ENCODE measurements around the gene CKAP2L. TPM values are rescaled to one million over a fixed set of nuclear protein-coding genes. Genes with fewer than 3 reads are reported as not detected.

CKAP2L gene
- total RNA-seq, 4 donors from 2014 or later: 1.2 to 11.3 (median 2.0) TPM

DNA sequence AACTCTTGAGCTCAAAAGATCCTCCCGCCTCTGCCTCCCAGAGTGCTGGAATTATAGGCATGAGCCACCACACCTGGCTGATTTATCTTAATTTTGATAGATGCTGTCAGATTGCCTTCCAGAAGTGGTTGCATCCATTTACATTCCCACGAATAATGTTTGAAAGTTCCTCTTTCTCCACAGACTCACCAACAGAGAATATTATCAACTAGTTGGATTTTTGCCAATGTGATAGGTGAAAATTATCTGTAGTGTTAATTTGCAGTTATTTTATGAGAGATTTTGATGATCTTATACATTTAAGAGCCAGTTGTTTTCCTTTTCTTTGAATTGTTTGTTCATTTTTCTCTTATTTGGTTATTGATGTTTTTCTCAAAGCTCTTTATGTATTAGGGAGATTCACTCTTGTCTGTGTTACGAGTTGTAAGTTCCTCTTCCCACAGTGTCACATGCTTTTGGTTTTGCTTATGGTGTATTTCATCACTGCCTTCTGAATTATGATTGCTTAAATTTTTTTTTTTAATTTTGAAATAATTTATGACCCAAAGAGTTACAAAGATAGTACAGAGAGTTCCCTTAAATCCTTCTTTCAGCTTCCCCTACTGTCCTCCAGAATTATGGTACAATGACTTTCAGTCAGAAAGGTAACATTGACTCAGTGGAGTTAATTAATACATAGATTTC lies 64.3 kb downstream of the CKAP2L start:
- 65 to 76% methylated on average over 3 of the region's 3 CpGs for WGBS, 2 donors
- TF ChIP-seq, protein P1, sequence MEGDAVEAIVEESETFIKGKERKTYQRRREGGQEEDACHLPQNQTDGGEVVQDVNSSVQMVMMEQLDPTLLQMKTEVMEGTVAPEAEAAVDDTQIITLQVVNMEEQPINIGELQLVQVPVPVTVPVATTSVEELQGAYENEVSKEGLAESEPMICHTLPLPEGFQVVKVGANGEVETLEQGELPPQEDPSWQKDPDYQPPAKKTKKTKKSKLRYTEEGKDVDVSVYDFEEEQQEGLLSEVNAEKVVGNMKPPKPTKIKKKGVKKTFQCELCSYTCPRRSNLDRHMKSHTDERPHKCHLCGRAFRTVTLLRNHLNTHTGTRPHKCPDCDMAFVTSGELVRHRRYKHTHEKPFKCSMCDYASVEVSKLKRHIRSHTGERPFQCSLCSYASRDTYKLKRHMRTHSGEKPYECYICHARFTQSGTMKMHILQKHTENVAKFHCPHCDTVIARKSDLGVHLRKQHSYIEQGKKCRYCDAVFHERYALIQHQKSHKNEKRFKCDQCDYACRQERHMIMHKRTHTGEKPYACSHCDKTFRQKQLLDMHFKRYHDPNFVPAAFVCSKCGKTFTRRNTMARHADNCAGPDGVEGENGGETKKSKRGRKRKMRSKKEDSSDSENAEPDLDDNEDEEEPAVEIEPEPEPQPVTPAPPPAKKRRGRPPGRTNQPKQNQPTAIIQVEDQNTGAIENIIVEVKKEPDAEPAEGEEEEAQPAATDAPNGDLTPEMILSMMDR (IDR thresholded peaks at IDR 0.05): no peak
- no peak for TF ChIP-seq POLR2A (IDR thresholded peaks at IDR 0.05)
- H3K4me3 ChIP-seq (ENCODE audit: low read depth, poor library complexity, severe bottlenecking): no peak overlapping the region
- DNase-seq (ENCODE audit: low spot score in 2 of 2): no peak
- intact Hi-C loops (cut with DNase I; ENCODE audit: low total_unique reads): no loop called here

DNA sequence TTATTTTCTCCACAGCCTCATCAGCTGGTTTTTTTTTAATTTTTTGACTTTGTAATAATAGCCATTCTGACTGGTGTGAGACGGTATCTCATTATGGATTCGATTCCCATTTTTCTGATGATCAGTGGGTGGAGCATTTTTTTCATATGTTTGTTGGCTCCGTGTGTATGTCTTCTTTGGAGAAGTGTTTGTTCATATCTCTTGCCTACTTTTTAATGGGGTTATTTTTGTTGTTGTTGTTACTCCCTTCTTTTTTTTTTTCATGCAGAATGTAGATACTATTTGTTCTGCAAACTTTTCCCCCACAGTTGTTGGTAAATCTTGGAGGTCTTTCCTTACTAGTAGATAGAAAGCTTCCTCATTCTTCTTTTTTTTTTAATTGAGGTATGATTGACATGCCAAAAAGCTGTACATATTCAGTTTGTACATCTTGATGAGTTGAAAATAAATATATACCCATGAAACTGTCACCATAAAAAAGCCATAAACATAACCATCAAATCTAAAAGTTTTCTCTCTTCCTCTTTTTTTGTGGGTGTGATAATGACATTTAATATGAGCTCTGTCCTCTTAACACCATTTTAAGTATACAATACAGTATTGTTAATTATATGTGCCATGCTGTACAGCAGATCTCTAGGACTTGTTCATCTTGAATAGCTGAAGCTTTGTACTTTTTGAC lies 65.4 kb downstream of the CKAP2L start:
- WGBS, 2 donors: 76 to 87% methylated on average over 3 of the region's 3 CpGs
- no peak overlapping the region for H3K4me3 ChIP-seq (ENCODE audit: low read depth, poor library complexity, severe bottlenecking)
- intact Hi-C loops (cut with DNase I; ENCODE audit: low total_unique reads): no loop called here
- TF ChIP-seq, protein P1 (IDR thresholded peaks at IDR 0.05): no peak
- TF ChIP-seq POLR2A (IDR thresholded peaks at IDR 0.05): no peak
- DNase-seq (ENCODE audit: low spot score in 2 of 2): no peak

- TF ChIP-seq POLR2A (IDR thresholded peaks at IDR 0.05): no peak
- TF ChIP-seq, protein P1 (IDR thresholded peaks at IDR 0.05): no peak
- 97 to 98% methylated on average over 11 to 12 of the region's 12 CpGs for WGBS, 2 donors
- no peak overlapping the region for H3K4me3 ChIP-seq (ENCODE audit: low read depth, poor library complexity, severe bottlenecking)
- peak in 1 of 2 donors; percentile 76 for DNase-seq (ENCODE audit: low spot score in 2 of 2)
- intact Hi-C loops (cut with DNase I; ENCODE audit: low total_unique reads): no loop called here
Observed at GRCh38 chr2:112694182-112694581, 70.2 kb downstream of the CKAP2L start.

DNA sequence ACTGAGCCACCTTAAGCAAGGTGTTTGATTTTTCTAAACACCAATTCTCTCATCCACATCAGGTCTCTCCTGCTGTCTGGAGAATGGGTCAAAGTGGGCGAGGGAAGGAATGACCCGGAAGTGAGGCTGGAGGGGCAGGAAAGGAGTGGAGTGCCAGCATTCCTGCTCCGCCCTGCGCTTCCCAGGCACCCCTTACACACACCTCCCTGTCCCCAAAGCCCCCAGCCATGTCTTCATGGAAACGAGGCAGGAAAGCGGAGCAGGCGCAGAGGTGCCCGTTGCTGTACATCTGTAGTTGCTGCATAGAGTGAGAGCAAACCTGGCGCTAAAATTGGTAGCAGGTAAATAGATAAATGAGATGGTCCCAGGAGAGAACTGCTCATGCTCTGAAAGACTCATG lies 70.8 kb downstream of the CKAP2L start:
- WGBS, 2 donors: 84 to 88% methylated on average over 9 of the region's 9 CpGs
- H3K4me3 ChIP-seq (ENCODE audit: low read depth, poor library complexity, severe bottlenecking): no peak overlapping the region
- intact Hi-C loops (cut with DNase I; ENCODE audit: low total_unique reads): no loop called here
- peak in 1 of 2 donors; percentile 65 for DNase-seq (ENCODE audit: low spot score in 2 of 2)
- TF ChIP-seq, protein P1 (IDR thresholded peaks at IDR 0.05): no peak
- no peak for TF ChIP-seq POLR2A (IDR thresholded peaks at IDR 0.05)

GRCh38 chr2:112692918-112693317 lies 71.5 kb downstream of the CKAP2L start:
- TF ChIP-seq, protein P1 (IDR thresholded peaks at IDR 0.05): peak in 1 of 3 donors; percentile 2
- TF ChIP-seq POLR2A (IDR thresholded peaks at IDR 0.05): no peak
- intact Hi-C loops (cut with DNase I; ENCODE audit: low total_unique reads): no loop called here
- WGBS, 2 donors: 59 to 67% methylated on average over 1 of the region's 1 CpG

More at GRCh38 chr2:112692918-112693317, 71.5 kb downstream of the CKAP2L start:
- H3K4me3 ChIP-seq (ENCODE audit: low read depth, poor library complexity, severe bottlenecking): no peak overlapping the region
- DNase-seq (ENCODE audit: low spot score in 2 of 2): peak in 1 of 2 donors; percentile 67
